ENCODE results near the gene PSME1. TPM values are rescaled to one million over a fixed set of nuclear protein-coding genes. Genes with fewer than 3 reads are reported as not detected.

Gene PSME1
- total RNA-seq, 4 donors from 2014 or later, result 100 to 256 (median 116) TPM

DNA sequence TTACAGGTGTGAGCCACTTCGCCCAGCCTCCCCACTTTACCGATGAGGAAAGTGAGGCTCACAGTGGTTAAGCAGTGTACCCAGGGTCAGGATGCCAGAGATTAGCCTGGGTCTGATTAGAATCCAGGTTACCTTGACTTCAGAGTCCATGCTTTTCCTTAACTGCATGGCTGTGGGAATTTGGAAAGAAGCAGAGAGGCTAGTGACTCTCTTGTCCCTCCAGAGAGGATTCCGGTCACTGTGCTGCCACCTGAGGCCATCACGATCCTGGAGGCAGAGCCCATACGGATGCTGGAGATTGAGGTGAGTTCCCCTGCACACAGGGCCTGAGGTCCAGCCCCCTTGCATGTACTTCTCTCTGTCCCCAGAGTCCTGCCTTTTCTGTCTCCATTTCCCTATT is 40.6 kb downstream of the PSME1 start:
- intact Hi-C loops (cut with DNase I), result no loop called here
- H3K27ac ChIP-seq, result no peak overlapping the region
- peaks cover 0 to 23% (median 12%) of the 10 kb centered on the region in 3 donors for H3K4me1 ChIP-seq
- WGBS, 2 donors, result 91 to 100% methylated on average over 1 to 5 of the region's 5 CpGs
- H3K27me3 ChIP-seq, result no peaks in the 10 kb centered on the region
- peaks cover 11 to 65% (median 35%) of the 10 kb centered on the region in 3 donors for H3K36me3 ChIP-seq
- no peak overlapping the region for H3K4me3 ChIP-seq
- no peak for DNase-seq
- no peak for TF ChIP-seq POLR2A (IDR thresholded peaks at IDR 0.05)
- H3K9me3 ChIP-seq, result no peaks in the 10 kb centered on the region

- intact Hi-C loops (cut with DNase I), result no loop called here
- H3K27ac ChIP-seq, result no peak overlapping the region
- no peak for DNase-seq
- TF ChIP-seq, protein P1, sequence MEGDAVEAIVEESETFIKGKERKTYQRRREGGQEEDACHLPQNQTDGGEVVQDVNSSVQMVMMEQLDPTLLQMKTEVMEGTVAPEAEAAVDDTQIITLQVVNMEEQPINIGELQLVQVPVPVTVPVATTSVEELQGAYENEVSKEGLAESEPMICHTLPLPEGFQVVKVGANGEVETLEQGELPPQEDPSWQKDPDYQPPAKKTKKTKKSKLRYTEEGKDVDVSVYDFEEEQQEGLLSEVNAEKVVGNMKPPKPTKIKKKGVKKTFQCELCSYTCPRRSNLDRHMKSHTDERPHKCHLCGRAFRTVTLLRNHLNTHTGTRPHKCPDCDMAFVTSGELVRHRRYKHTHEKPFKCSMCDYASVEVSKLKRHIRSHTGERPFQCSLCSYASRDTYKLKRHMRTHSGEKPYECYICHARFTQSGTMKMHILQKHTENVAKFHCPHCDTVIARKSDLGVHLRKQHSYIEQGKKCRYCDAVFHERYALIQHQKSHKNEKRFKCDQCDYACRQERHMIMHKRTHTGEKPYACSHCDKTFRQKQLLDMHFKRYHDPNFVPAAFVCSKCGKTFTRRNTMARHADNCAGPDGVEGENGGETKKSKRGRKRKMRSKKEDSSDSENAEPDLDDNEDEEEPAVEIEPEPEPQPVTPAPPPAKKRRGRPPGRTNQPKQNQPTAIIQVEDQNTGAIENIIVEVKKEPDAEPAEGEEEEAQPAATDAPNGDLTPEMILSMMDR (IDR thresholded peaks at IDR 0.05), result no peak
- TF ChIP-seq POLR2A (IDR thresholded peaks at IDR 0.05), result no peak
- no peaks in the 10 kb centered on the region for H3K27me3 ChIP-seq
- peaks cover 17 to 71% (median 36%) of the 10 kb centered on the region in 3 donors for H3K36me3 ChIP-seq
- 89 to 90% methylated on average over 8 of the region's 12 CpGs for WGBS, 2 donors
- peaks cover 0 to 17% (median 9%) of the 10 kb centered on the region in 3 donors for H3K4me1 ChIP-seq
- no peak overlapping the region for H3K4me3 ChIP-seq
- no peaks in the 10 kb centered on the region for H3K9me3 ChIP-seq
These were observed 41.2 kb downstream of the PSME1 start for GRCh38 chr14:24177041-24177825.

DNA sequence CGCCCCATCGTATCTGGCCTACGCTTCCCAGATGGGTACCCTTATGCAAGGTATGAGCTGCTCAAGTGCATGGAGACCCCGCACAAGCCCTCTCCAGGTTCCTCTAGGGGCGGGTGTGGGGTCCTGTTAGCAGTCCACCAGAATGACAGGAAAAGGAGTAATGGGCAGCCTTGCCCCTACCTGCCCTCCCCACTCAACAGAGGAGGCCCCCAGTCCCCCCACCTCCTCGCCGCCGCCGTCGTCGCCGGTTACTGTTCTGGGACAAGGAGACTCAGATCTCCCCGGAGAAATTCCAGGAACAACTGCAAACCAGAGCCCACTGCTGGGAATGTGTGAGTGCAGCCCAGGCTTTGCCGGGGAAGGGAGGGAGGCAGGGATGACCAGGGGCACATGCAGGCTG is 41.9 kb downstream of the PSME1 start:
- WGBS, 2 donors, result 93% methylated on average over 4 to 10 of the region's 14 CpGs
- Histone ChIP-seq H3K27ac (no peak overlapping the region), H3K4me1 (peaks cover 0 to 12% (median 9%) of the 10 kb centered on the region in 3 donors), H3K36me3 (peaks cover 22 to 78% (median 39%) of the 10 kb centered on the region in 3 donors), H3K4me3 (no peak overlapping the region), H3K27me3 (no peaks in the 10 kb centered on the region), H3K9me3 (no peaks in the 10 kb centered on the region)
- TF ChIP-seq, protein P1 (IDR thresholded peaks at IDR 0.05), result no peak
- TF ChIP-seq POLR2A (IDR thresholded peaks at IDR 0.05), result no peak
- no peak for DNase-seq
- intact Hi-C loops (cut with DNase I), result no loop called here

DNA sequence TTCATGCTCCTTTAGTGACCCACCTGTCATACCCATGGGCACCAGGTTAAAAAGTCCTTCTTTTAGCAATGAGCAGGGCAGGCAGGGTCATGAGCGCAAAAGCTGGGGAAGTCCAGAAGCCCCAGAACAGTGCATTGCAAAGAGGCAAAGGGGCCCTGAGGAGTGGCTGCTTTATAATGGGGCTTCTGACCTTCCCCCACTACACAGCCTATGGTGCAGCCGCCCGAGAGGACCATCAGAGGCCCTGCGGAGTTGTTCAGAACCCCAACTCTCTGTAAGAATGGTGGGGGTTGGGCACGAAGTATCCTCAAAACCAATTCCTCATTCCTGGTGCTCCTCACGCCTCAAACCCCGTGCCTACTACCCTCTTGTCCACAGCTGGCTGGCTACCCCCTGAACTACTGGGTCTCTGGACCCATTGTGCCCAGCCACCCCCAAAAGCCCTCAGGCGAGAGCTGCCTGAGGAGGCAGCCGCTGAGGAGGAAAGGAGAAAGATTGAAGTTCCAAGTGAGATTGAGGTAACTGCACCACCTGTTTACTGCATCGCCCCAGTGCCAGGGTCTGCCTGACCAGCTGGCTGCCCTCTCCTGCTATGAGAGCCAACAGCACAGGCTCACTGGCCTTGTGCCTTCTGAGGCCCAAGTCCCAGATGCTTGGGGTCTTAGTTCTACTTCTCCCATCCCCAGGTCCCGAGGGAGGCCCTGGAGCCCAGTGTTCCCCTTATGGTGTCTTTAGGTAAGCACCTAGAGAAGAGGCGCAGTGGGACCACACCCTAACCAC is 42.6 kb downstream of the PSME1 start:
- intact Hi-C loops (cut with DNase I), result no loop called here
- Histone ChIP-seq H3K4me3 (no peak overlapping the region), H3K27ac (peak overlapping the region in 1 of 4 donors; percentile 74), H3K9me3 (no peaks in the 10 kb centered on the region), H3K36me3 (peaks cover 29 to 78% (median 46%) of the 10 kb centered on the region in 3 donors), H3K27me3 (no peaks in the 10 kb centered on the region), H3K4me1 (peaks cover 0 to 12% (median 9%) of the 10 kb centered on the region in 3 donors)
- no peak for DNase-seq
- TF ChIP-seq, protein P1 (IDR thresholded peaks at IDR 0.05), result no peak
- no peak for TF ChIP-seq POLR2A (IDR thresholded peaks at IDR 0.05)
- 82 to 95% methylated on average over 7 to 8 of the region's 12 CpGs for WGBS, 2 donors

GRCh38 chr14:24179294-24179960 is 43.4 kb downstream of the PSME1 start:
- H3K4me1 ChIP-seq, result peaks cover 0 to 12% (median 9%) of the 10 kb centered on the region in 3 donors
- 89 to 100% methylated on average over 2 to 9 of the region's 14 CpGs for WGBS, 2 donors
- intact Hi-C loops (cut with DNase I), result no loop called here
- H3K36me3 ChIP-seq, result peaks cover 34 to 86% (median 54%) of the 10 kb centered on the region in 3 donors
- no peaks in the 10 kb centered on the region for H3K9me3 ChIP-seq
- no peak overlapping the region for H3K4me3 ChIP-seq
- TF ChIP-seq, protein P1 (IDR thresholded peaks at IDR 0.05), result no peak
- TF ChIP-seq POLR2A (IDR thresholded peaks at IDR 0.05), result no peak
- peak overlapping the region in 3 of 4 donors; percentile 64 to 83 (median 74) for H3K27ac ChIP-seq
- no peak for DNase-seq
- no peaks in the 10 kb centered on the region for H3K27me3 ChIP-seq
